ENCODE measurements around the gene CLMN.

Gene CLMN

GRCh38 chr14:95340201-95340697, 20.5 kb upstream of the CLMN start:
- DNase-seq, result no peak

GRCh38 chr14:95339301-95339865, 19.7 kb upstream of the CLMN start:
- DNase-seq, result no peak

GRCh38 chr14:95338436-95338835, 18.7 kb upstream of the CLMN start:
- DNase-seq, result no peak

- no peak for DNase-seq
These were observed 17.4 kb upstream of the CLMN start for GRCh38 chr14:95337041-95337595.

GRCh38 chr14:95336192-95336760, 16.6 kb upstream of the CLMN start:
- DNase-seq, result no peak

DNA sequence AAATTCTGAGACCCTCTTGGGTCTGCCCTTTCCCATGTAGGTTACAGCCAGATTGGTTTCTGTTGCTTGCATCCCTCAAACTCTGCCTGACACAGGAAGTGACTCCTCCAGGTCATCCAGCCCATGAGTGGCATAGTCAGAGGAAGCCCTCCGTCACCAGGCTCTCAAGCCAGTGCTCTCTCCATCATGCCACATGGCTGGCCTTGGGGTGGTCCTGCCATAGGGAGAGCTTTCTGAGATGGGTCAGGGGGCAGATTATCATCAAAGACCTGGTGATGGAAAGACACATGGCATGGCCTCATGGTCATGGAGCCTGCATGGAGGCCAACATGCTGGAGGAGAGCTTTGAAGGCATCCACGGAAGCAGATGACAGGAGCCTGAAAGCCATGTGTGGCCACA, 15.4 kb upstream of the CLMN start:
- DNase-seq, result no peak

- no peak for DNase-seq
These were observed 14.3 kb upstream of the CLMN start for GRCh38 chr14:95334044-95334443.

GRCh38 chr14:95332641-95333040, 12.9 kb upstream of the CLMN start:
- no peak for DNase-seq

DNA sequence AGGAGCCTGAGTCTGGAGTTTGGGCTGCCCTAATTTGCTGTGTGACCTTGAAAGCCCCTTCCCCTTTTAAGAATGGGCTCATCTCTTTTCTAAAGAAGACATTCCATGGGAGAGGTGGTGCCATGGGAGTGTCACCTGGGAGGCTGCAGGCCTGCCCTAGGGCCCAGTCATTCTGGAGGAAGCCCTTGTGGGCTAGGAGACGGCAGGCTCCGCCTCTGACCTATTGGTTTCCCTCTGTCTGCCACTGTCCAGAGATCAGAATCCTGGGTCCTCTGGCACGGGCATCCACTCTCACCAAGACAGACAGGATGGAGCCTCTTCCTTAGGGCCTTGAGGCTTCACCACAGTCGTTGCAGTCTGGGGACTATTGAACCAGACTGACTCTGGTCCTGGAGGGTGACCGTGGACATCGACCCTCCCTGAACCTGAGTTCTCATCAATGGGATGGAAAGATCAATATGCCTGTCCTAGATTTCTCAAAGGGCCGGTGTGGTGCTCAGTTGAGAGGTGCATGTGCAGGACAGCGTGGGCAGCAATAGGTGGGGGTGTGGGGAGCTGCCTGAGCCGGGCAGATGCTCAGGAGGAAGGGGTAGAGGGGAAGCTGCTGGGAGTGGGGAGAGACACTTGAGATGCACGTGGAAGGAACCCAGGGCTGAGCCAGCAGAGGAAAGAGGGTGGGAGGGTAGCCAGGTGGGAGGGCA, 12.2 kb upstream of the CLMN start:
- no peak for DNase-seq

DNA sequence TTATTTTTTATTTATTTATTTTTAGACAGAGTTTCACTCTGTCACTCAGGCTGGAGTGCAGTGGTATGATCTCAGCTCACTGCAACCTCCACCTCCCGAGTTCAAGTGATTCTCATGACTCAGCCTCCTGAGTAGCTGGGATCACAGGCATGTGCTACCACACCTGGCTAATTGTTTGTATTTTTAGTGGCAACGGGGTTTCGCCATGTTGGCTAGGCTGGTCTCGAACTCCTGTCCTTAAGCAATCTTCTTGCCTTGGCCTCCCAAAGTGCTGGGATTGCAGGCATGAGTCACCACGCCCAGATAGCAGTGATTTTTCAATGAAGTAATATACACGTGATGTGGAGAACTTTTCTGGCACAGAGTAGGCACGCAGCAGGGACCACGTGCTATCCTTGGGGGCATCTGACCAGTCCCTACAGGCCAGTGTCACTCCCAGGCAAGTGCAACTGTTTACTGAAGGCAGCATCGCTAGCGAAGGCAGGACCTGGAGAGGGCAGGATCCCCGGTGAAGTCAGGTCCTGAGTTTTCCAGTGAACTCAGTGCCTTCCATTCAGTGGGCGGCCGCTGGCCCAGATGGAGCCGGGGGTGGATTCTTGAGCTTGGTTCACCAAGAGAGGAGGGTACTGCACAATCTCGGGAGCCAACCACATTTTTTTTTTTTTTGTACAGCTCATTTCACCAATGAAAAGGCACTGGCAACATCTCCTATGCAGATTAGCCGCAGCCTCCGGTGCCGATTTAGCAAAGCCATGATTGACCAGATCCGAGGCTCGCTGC, 11.1 kb upstream of the CLMN start:
- no peak for DNase-seq

DNA sequence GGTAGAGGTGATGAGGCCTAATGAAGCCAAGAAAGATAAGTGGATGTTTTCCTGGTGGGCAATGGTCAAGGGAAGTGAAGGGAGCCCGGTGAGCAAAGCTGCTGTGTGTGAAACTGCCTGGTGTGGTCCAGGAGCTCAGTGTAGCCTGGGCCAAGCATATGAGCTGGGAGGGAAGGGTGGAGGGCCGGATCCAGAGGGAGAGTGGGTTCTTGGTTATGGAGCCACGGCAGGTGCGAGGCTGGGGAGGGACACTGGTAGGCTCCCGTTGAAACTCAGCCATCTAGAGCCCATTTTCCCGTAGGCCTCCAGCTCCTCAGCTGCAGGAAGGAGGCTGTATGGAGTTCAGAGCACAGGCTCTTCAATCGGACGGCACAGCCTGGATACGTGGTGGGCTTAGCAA, 10.2 kb upstream of the CLMN start:
- no peak for DNase-seq

- no peak for DNase-seq
These were observed 9.2 kb upstream of the CLMN start for GRCh38 chr14:95328729-95329503.

GRCh38 chr14:95327558-95328374, 8.1 kb upstream of the CLMN start:
- DNase-seq, result no peak

- no peak for DNase-seq
These were observed 7.3 kb upstream of the CLMN start for GRCh38 chr14:95326987-95327386.

GRCh38 chr14:95323917-95324316, 4.2 kb upstream of the CLMN start:
- DNase-seq, result no peak

DNA sequence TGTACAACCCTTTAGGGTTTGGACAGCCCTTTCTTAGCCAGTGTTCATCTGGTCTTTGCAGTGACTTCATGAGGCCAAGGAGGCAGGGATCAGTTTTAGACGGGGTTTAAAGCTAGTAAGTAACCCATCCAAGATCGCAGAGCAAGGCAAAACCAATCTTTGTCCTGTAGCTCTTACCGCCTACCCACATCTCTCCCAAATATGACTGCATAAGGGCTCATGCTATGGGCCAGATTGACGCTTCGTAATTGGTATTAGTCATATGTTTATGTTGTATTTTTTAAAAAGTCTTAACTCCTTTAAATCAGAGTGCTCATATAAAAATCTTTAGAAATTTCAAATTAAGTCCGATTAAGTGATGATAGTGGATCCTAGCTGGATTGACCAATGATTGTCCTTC, 3.7 kb upstream of the CLMN start:
- no peak for DNase-seq

DNA sequence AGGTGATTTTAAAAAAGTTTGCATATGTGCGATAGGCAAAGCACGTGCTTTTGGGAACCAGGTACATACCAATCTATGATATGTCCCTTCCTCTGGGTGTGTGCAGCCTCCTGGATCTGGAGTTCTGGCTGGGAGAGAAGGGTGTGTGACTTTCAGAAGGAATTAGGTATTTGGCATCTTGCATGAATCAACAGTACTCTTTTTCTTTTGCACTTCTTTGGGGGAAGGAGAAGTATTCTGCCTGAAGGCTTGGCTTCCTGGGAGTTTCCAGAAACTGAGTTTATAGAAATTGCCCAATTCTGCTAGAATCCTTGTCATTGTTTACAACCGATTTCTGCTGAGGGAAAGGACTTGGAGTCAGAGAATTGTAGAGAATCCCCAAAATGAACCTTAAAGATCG, 2.9 kb upstream of the CLMN start:
- no peak for DNase-seq

DNA sequence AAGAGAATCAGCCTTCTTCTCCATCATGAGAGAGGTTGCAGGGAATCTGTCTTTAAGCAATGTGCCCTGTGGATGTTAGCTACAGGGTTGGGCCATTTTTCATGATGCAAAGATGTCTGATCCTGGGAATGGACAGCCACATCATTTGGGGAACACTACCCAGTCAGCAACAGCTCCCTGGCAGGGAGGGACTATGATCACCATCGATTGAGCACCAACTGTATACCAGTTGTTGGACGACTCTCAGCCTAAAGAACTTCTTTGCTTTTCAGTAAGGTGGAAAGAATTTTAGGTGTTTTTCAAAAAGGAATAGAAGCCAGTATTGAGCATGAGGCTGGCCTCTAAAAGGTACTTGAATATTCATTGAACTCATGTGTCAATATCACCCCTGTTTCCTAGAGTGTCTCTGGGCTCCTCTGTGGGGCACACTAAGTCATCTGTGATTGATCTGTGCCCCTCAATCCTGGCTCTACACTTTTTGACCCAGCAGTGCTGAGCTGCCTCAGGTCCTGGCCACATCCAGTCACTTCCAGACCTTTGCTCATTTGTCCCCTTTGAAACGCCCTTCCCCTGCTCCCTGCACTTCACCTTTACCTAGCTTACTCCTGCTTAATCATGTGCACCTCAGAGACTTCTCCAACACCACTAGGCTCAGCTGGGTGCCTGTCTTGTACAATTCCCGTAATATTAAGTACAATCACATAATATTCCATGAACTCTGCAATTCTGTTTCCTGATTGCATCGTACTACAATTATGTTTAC, 2.2 kb upstream of the CLMN start:
- DNase-seq, result no peak

GRCh38 chr14:95320955-95321600, 1.4 kb upstream of the CLMN start:
- no peak for DNase-seq
